Mesenchymal stem cell (in vitro differentiated cells and primary cell): Measurements from ENCODE around the gene SYNPO.

ENCODE experiments used
- DNase-seq: peaks from one replicate; pipeline ENCODE4 v3.0.0-alpha.2; 2013
- H2AFZ ChIP-seq: one replicate; pipeline ENCODE4 v1.6.1; 2013; ENCODE audit warnings: low read depth, mild to moderate bottlenecking, control low read depth, inconsistent platforms, low read length, moderate library complexity
- H2AK5ac ChIP-seq: 2 replicates; pipeline ENCODE4 v1.6.1; 2013; ENCODE audit warnings: low read length, moderate library complexity, mild to moderate bottlenecking, inconsistent platforms; ENCODE audit not compliant: severe bottlenecking
- H2BK120ac ChIP-seq: one replicate; pipeline ENCODE4 v1.6.1; 2013; ENCODE audit warnings: low read depth, mild to moderate bottlenecking, inconsistent platforms, low read length, moderate library complexity
- H2BK12ac ChIP-seq, 2 experiments: one replicate each; pipeline ENCODE4 v1.6.1; 2013; ENCODE audit warnings: inconsistent platforms in 2 of 2, low read length in 2 of 2, mild to moderate bottlenecking in 2 of 2, moderate library complexity in 2 of 2, control low read depth in 1 of 2
- H2BK15ac ChIP-seq: one replicate; pipeline ENCODE4 v1.6.1; 2013; ENCODE audit warnings: mild to moderate bottlenecking, low read depth, inconsistent platforms; ENCODE audit not compliant: poor library complexity, severe bottlenecking
- H2BK5ac ChIP-seq: 2 replicates; pipeline ENCODE4 v1.6.1; 2013; ENCODE audit warnings: low read depth, mild to moderate bottlenecking, low read length, control low read depth, inconsistent platforms; ENCODE audit not compliant: poor library complexity, severe bottlenecking
- H3K14ac ChIP-seq, 2 experiments: one replicate each; pipeline ENCODE4 v1.6.1; 2013; ENCODE audit warnings: inconsistent platforms in 2 of 2, low read length in 2 of 2, control low read depth in 1 of 2, mild to moderate bottlenecking in 1 of 2, moderate library complexity in 1 of 2
- H3K18ac ChIP-seq, 2 experiments: one replicate each; pipeline ENCODE4 v1.6.1; 2013; ENCODE audit warnings: inconsistent platforms in 2 of 2, low read length in 2 of 2, control low read depth in 1 of 2, low read depth in 1 of 2, mild to moderate bottlenecking in 1 of 2
- H3K23ac ChIP-seq, 2 experiments: one replicate each; pipeline ENCODE4 v1.6.1; 2013; ENCODE audit warnings: inconsistent platforms in 2 of 2, low read length in 2 of 2, mild to moderate bottlenecking in 2 of 2, moderate library complexity in 2 of 2, control low read depth in 1 of 2
- H3K27ac ChIP-seq: 2 replicates; pipeline ENCODE4 v1.5.1; 2013; ENCODE audit warnings: mild to moderate bottlenecking, moderate library complexity, low read length, control low read depth, inconsistent platforms; ENCODE audit not compliant: poor library complexity, severe bottlenecking
- H3K27me3 ChIP-seq, 2 experiments: 2 replicates each; pipeline versions ENCODE4 v1.6.1 to v1.7.0; 2013; ENCODE audit warnings: low read length in 2 of 2, mild to moderate bottlenecking in 2 of 2, moderate library complexity in 2 of 2, control low read depth in 1 of 2, inconsistent platforms in 1 of 2; ENCODE audit not compliant: control insufficient read depth in 1 of 2, insufficient read depth in 1 of 2
- H3K36me3 ChIP-seq, 2 experiments: 2 replicates each; pipeline versions ENCODE4 v1.6.1 to v1.7.0; 2013; ENCODE audit warnings: low read length in 2 of 2, control low read depth in 1 of 2, inconsistent platforms in 1 of 2, low read depth in 1 of 2, mild to moderate bottlenecking in 1 of 2; ENCODE audit not compliant: insufficient read depth in 2 of 2, control insufficient read depth in 1 of 2
- H3K4ac ChIP-seq, 2 experiments: one replicate each; pipeline ENCODE4 v1.6.1; 2013; ENCODE audit warnings: inconsistent platforms in 2 of 2, low read length in 2 of 2, mild to moderate bottlenecking in 2 of 2, moderate library complexity in 2 of 2, control low read depth in 1 of 2, low read depth in 1 of 2
- H3K4me1 ChIP-seq: 2 replicates; pipeline ENCODE4 v1.6.1; 2013; ENCODE audit warnings: low read depth, low read length, control low read depth; ENCODE audit not compliant: control insufficient read depth, insufficient read depth
- H3K4me2 ChIP-seq: 2 replicates; pipeline ENCODE4 v1.6.1; 2013; ENCODE audit warnings: low read length, mild to moderate bottlenecking, inconsistent platforms; ENCODE audit not compliant: poor library complexity, severe bottlenecking
- H3K4me3 ChIP-seq, 2 experiments: 2 replicates each; pipeline versions ENCODE4 v1.5.1 to v1.7.0; 2013; ENCODE audit warnings: low read length in 2 of 2, mild to moderate bottlenecking in 2 of 2, control low read depth in 1 of 2, low read depth in 1 of 2; ENCODE audit not compliant: insufficient read depth in 1 of 2
- H3K79me1 ChIP-seq: replicated peaks from 2 replicates; pipeline ENCODE4 v1.6.1; 2013; ENCODE audit warnings: mild to moderate bottlenecking, control low read depth, low read length, inconsistent platforms; ENCODE audit not compliant: poor library complexity, severe bottlenecking
- H3K9ac ChIP-seq: 2 replicates; pipeline ENCODE4 v1.7.0; 2013; ENCODE audit warnings: mild to moderate bottlenecking, low read length, moderate library complexity
- H3K9me3 ChIP-seq: 2 replicates; pipeline ENCODE4 v1.7.0; 2013; ENCODE audit warnings: mild to moderate bottlenecking, low read length; ENCODE audit not compliant: control insufficient read depth
- H4K8ac ChIP-seq: one replicate; pipeline ENCODE4 v1.6.1; 2013; ENCODE audit warnings: inconsistent platforms, mild to moderate bottlenecking, low read length, moderate library complexity
- H4K91ac ChIP-seq: one replicate; pipeline ENCODE4 v1.6.1; 2013; ENCODE audit warnings: mild to moderate bottlenecking, low read length, inconsistent platforms
- WGBS: methylation state at CpG from one replicate; pipeline ENCODE4 v1.1.7; 2013; ENCODE audit warnings: mixed read lengths; 5-methylcytosine and 5-hydroxymethylcytosine counted together

Gene SYNPO

GRCh38 chr5:150639751-150640150, 709 bp upstream of the SYNPO start:
- Histone ChIP-seq H2BK120ac (no peak overlapping the region), H3K4me3 (peak overlapping the region in 1 of 2 experiments; percentile 13), H3K9ac (peak overlapping the region; percentile 52), H3K27ac (peak overlapping the region; percentile 72), H3K23ac (peak overlapping the region in 1 of 2 experiments; percentile 40), H3K4ac (peak overlapping the region in 1 of 2 experiments; percentile 19), H4K8ac (no peak overlapping the region), H3K79me1 (no peaks in the 10 kb centered on the region), H2BK15ac (no peak overlapping the region), H2BK5ac (no peak overlapping the region), H3K9me3 (no peaks in the 10 kb centered on the region), H3K4me2 (no peak overlapping the region), H2AFZ (no peak overlapping the region), H3K4me1 (peaks cover 57% of the 10 kb centered on the region), H3K36me3 (no peaks in the 10 kb centered on the region), H3K18ac (peak overlapping the region; percentile 45 to 69), H2AK5ac (peak overlapping the region; percentile 12), H3K27me3 (no peaks in the 10 kb centered on the region), H4K91ac (peak overlapping the region; percentile 76), H2BK12ac (peak overlapping the region; percentile 60 to 76), H3K14ac (no peak overlapping the region)
- no peak for DNase-seq
- 79% methylated on average over 5 of the region's 5 CpGs for WGBS

GRCh38 chr5:150641006-150641570, 628 bp downstream of the SYNPO start:
- H3K14ac ChIP-seq: peak overlapping the region in 1 of 2 experiments; percentile 68
- peak overlapping the region; percentile 78 to 86 for H3K4ac ChIP-seq
- peak overlapping the region; percentile 72 for H3K27ac ChIP-seq
- peak overlapping the region; percentile 96 for H2BK120ac ChIP-seq
- H3K79me1 ChIP-seq: no peaks in the 10 kb centered on the region
- H4K91ac ChIP-seq: peak overlapping the region; percentile 94
- H3K9ac ChIP-seq: peak overlapping the region; percentile 70
- peak overlapping the region; percentile 32 to 97 for H2BK12ac ChIP-seq
- peak overlapping the region in 1 of 2 experiments; percentile 89 for H3K23ac ChIP-seq
- no peak overlapping the region for H2AFZ ChIP-seq
- no peaks in the 10 kb centered on the region for H3K27me3 ChIP-seq
- peak overlapping the region; percentile 77 for H2BK5ac ChIP-seq
- H3K4me3 ChIP-seq: peak overlapping the region; percentile 47 to 64
- H4K8ac ChIP-seq: peak overlapping the region; percentile 78
- 16% methylated on average over 8 of the region's 9 CpGs for WGBS
- H3K36me3 ChIP-seq: no peaks in the 10 kb centered on the region
- H2BK15ac ChIP-seq: peak overlapping the region; percentile 18
- H3K18ac ChIP-seq: peak overlapping the region; percentile 26 to 94
- peak overlapping the region; percentile 83 for H2AK5ac ChIP-seq
- H3K4me2 ChIP-seq: peak overlapping the region; percentile 60
- H3K9me3 ChIP-seq: no peaks in the 10 kb centered on the region
- DNase-seq: peak; percentile 52
- H3K4me1 ChIP-seq: peaks cover 64% of the 10 kb centered on the region

DNA sequence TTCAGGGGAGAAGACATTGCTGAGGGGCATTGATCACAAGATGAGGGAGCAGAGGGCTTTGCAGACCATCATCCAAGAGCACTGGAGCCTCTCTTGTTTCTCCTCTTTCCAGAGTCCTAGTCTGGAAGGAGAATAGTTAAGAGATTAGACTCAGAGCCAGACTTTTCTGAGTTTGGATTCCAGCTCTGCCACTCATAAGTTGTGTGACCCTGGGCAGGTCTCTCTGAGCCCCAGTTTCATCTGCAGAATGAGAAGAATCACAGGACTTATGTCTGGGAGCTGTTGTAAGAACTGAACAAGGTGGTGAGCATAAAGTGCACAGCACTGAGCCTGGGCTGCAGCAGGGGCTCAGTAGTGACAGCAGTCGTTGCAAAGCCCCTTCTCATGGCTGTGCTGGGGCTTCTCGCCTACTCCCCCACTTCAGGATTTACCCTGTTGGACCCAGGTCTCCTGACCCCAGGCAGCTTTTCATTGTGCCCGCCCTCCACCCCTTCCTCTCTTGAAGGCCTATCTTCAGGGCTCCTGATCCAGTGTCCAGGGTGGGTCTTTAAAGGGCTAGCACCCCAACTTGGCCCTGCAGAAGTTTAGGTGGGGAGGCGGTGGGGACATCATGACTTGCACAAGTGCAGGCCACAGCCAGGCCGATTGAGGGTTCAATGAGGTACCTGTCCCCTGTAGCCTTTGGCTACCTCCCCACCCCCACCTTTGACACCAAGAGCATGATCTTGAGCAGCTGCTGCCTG, 1.5 kb downstream of the SYNPO start:
- Histone ChIP-seq H4K91ac (peak overlapping the region; percentile 87), H2AK5ac (peak overlapping the region; percentile 82), H3K4me3 (peak overlapping the region in 1 of 2 experiments; percentile 64), H3K4me1 (peaks cover 57% of the 10 kb centered on the region), H2AFZ (no peak overlapping the region), H2BK15ac (peak overlapping the region; percentile 96), H3K36me3 (no peaks in the 10 kb centered on the region), H2BK5ac (peak overlapping the region; percentile 39), H3K79me1 (no peaks in the 10 kb centered on the region), H3K18ac (peak overlapping the region; percentile 55 to 94), H3K9ac (peak overlapping the region; percentile 70), H3K4me2 (no peak overlapping the region), H2BK120ac (peak overlapping the region; percentile 96), H3K27me3 (no peaks in the 10 kb centered on the region), H4K8ac (peak overlapping the region; percentile 89), H3K23ac (no peak overlapping the region), H3K4ac (peak overlapping the region; percentile 65 to 93), H3K14ac (peak overlapping the region in 1 of 2 experiments; percentile 44), H2BK12ac (peak overlapping the region; percentile 76 to 84), H3K9me3 (no peaks in the 10 kb centered on the region), H3K27ac (peak overlapping the region; percentile 71)
- WGBS: 54% methylated on average over 4 of the region's 5 CpGs
- DNase-seq: peak; percentile 33

DNA sequence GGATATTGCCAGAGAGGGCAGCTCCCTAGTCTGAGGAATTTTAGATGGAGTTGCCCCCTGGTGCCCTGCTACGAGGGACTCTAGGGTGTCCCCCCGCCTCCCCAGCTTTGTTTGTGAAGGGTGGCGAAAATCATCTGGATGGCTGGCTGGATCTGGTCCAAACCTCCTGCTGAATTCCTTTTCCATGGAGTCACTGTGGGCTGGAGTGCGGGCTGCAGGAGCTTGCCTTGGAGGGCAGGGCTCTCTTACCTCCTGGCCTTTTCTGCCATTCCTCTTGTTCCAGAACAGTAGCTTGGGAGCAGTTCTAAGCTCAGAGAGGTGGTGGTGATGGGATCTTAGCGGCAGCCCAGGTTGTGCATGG, 2.1 kb downstream of the SYNPO start:
- Histone ChIP-seq H2BK120ac (peak overlapping the region; percentile 96), H3K4me3 (peak overlapping the region in 1 of 2 experiments; percentile 44), H3K36me3 (no peaks in the 10 kb centered on the region), H3K9me3 (no peaks in the 10 kb centered on the region), H3K18ac (peak overlapping the region; percentile 55 to 87), H3K23ac (no peak overlapping the region), H3K4me2 (no peak overlapping the region), H3K14ac (no peak overlapping the region), H4K91ac (peak overlapping the region; percentile 87), H2BK15ac (no peak overlapping the region), H4K8ac (peak overlapping the region; percentile 89), H3K79me1 (peaks cover 2% of the 10 kb centered on the region), H3K27me3 (no peaks in the 10 kb centered on the region), H3K4me1 (peaks cover 56% of the 10 kb centered on the region), H2AK5ac (peak overlapping the region; percentile 82), H3K4ac (peak overlapping the region; percentile 19 to 93), H3K27ac (peak overlapping the region; percentile 71), H2BK12ac (peak overlapping the region; percentile 76 to 84), H2BK5ac (no peak overlapping the region), H2AFZ (no peak overlapping the region), H3K9ac (peak overlapping the region; percentile 70)
- WGBS: 5% methylated on average over 5 of the region's 5 CpGs
- peak; percentile 88 for DNase-seq
